Loucy (cell line): Measurements from ENCODE around the gene INSRR.

Experiments used
- H2AFZ ChIP-seq: fragments of 200-600 bp; sonication (generic); 2 replicates; pipeline ENCODE4 v1.6.0; 2016; ENCODE audit warnings: antibody characterized with exemption, mild to moderate bottlenecking, low read length, moderate library complexity
- H3F3A ChIP-seq: fragments of 200-600 bp; 2 replicates; pipeline ENCODE4 v1.6.0; 2016; ENCODE audit warnings: antibody characterized with exemption, low read depth, mild to moderate bottlenecking
- H3K27me3 ChIP-seq: fragments of 200-600 bp; sonication (generic); 2 replicates; pipeline ENCODE4 v1.6.1; 2014; ENCODE audit warnings: low read length, mild to moderate bottlenecking; ENCODE audit not compliant: insufficient read depth, poor library complexity, severe bottlenecking
- H3K36me3 ChIP-seq: fragments of 200-600 bp; sonication (generic); 2 replicates; pipeline ENCODE4 v1.6.1; 2016; ENCODE audit warnings: low read length; ENCODE audit not compliant: insufficient read depth
- H3K4me1 ChIP-seq: fragments of 200-600 bp; sonication (generic); 2 replicates; pipeline ENCODE4 v1.5.1; 2014; ENCODE audit warnings: low read length, mild to moderate bottlenecking; ENCODE audit not compliant: insufficient read depth, poor library complexity, severe bottlenecking
- H3K4me2 ChIP-seq: fragments of 200-600 bp; sonication (generic); 2 replicates; pipeline ENCODE4 v1.6.0; 2014; ENCODE audit warnings: antibody characterized with exemption, low read length, low read depth, mild to moderate bottlenecking; ENCODE audit not compliant: poor library complexity, severe bottlenecking
- H3K4me3 ChIP-seq: fragments of 200-600 bp; sonication (generic); 2 replicates; pipeline ENCODE4 v1.5.1; 2014; ENCODE audit warnings: low read length, mild to moderate bottlenecking, mixed read lengths; ENCODE audit not compliant: poor library complexity, severe bottlenecking
- H3K79me2 ChIP-seq: fragments of 200-600 bp; sonication (generic); 2 replicates; pipeline ENCODE4 v1.6.1; 2014; ENCODE audit warnings: low read length; ENCODE audit not compliant: insufficient read depth
- H3K9ac ChIP-seq: fragments of 200-600 bp; sonication (generic); 2 replicates; pipeline ENCODE4 v1.6.0; 2014; ENCODE audit warnings: mild to moderate bottlenecking, low read depth, low read length, moderate library complexity; ENCODE audit not compliant: poor library complexity, severe bottlenecking
- H3K9me2 ChIP-seq: fragments of 200-600 bp; sonication (generic); replicated peaks from 2 replicates; pipeline ENCODE4 v1.6.1; 2016; ENCODE audit warnings: low read depth, low read length, mixed read lengths
- H3K9me3 ChIP-seq: fragments of 200-600 bp; sonication (generic); 2 replicates; pipeline ENCODE4 v1.6.1; 2014; ENCODE audit warnings: mild to moderate bottlenecking, antibody characterized with exemption, low read length, low read depth; ENCODE audit not compliant: insufficient read depth
- H4K20me1 ChIP-seq: fragments of 200-600 bp; sonication (generic); 2 replicates; pipeline ENCODE4 v1.6.0; 2014; ENCODE audit warnings: antibody characterized with exemption, low read length, mild to moderate bottlenecking; ENCODE audit not compliant: insufficient read depth, poor library complexity, severe bottlenecking
- CTCF ChIP-seq: fragments of 200-600 bp; sonication (generic); conservative IDR thresholded peaks from 2 replicates; pipeline ENCODE4 v1.5.1; 2014; ENCODE audit warnings: mild to moderate bottlenecking, antibody characterized with exemption, low read length
- EZH2phosphoT487 ChIP-seq: fragments of 200-600 bp; IDR thresholded peaks from 2 replicates; pipeline ENCODE4 v1.6.1; 2018; ENCODE audit warnings: antibody characterized with exemption, mild to moderate bottlenecking, moderate library complexity, borderline replicate concordance

INSRR gene

GRCh38 chr1:156795374-156795733, 63.6 kb downstream of the INSRR start:
- H2AFZ ChIP-seq: no peak overlapping the region
- no peaks in the 10 kb centered on the region for H3K9me2 ChIP-seq
- H3K27me3 ChIP-seq: no peaks in the 10 kb centered on the region
- H3K36me3 ChIP-seq: peaks cover 97% of the 10 kb centered on the region
- no peaks in the 10 kb centered on the region for H4K20me1 ChIP-seq
- no peak overlapping the region for H3K4me2 ChIP-seq
- H3F3A ChIP-seq: no peaks in the 10 kb centered on the region
- H3K4me1 ChIP-seq: no peaks in the 10 kb centered on the region
- no peaks in the 10 kb centered on the region for H3K9me3 ChIP-seq
- H3K79me2 ChIP-seq: no peaks in the 10 kb centered on the region
- no peak for TF ChIP-seq EZH2phosphoT487
- no peak for TF ChIP-seq CTCF
- no peak overlapping the region for H3K4me3 ChIP-seq
- H3K9ac ChIP-seq: no peak overlapping the region

- Histone ChIP-seq H3K4me2 (no peak overlapping the region), H3K9ac (no peak overlapping the region), H3K27me3 (no peaks in the 10 kb centered on the region), H3F3A (no peaks in the 10 kb centered on the region), H4K20me1 (no peaks in the 10 kb centered on the region), H3K36me3 (peaks cover 97% of the 10 kb centered on the region), H3K9me2 (no peaks in the 10 kb centered on the region), H3K79me2 (peaks cover 4% of the 10 kb centered on the region; the same call in 1 of the 2 replicates), H3K4me3 (no peak overlapping the region), H2AFZ (no peak overlapping the region), H3K9me3 (no peaks in the 10 kb centered on the region), H3K4me1 (no peaks in the 10 kb centered on the region)
- no peak for TF ChIP-seq CTCF
These were observed 64.2 kb downstream of the INSRR start for GRCh38 chr1:156794506-156795373.
